Vagina (tissue), 2 donors: ENCODE measurements around the gene MDK. TPM values are rescaled to one million over a fixed set of nuclear protein-coding genes. Genes with fewer than 3 reads are reported as not detected.
A peak's percentile ranks its signal among the peaks of the same experiment; 100 is the strongest.

ENCODE experiments used
- DNase-seq, 2 donors: peaks; one replicate each; pipeline ENCODE4 v3.0.0-alpha.2; 2017; ENCODE audit errors: extremely low spot score in 2 of 2
- H3K27ac ChIP-seq: fragments of 200-600 bp; sonication (generic); one replicate; pipeline ENCODE4 v1.5.1; 2019
- H3K27me3 ChIP-seq: fragments of 200-600 bp; sonication (generic); one replicate; pipeline ENCODE4 v1.5.1; 2019
- H3K36me3 ChIP-seq, 2 donors: fragments of 200-600 bp; sonication (generic); one replicate each; pipeline ENCODE4 v1.5.1; 2017 to 2019
- H3K4me1 ChIP-seq: fragments of 200-600 bp; sonication (generic); one replicate; pipeline ENCODE4 v1.5.1; 2019
- H3K4me3 ChIP-seq, 2 donors: fragments of 200-600 bp; sonication (generic); 1 replicate in 1 of 2; 2 replicates in 1 of 2; pipeline ENCODE4 v1.5.1; 2016 to 2019
- H3K9me3 ChIP-seq: fragments of 200-600 bp; sonication (generic); one replicate; pipeline ENCODE4 v1.5.1; 2019
- POLR2A ChIP-seq, 2 donors: fragments of 450-650 bp; IDR thresholded peaks; one replicate each; pipeline ENCODE4 v1.6.1; 2017; ENCODE audit warnings: antibody characterized with exemption in 2 of 2, mild to moderate bottlenecking in 2 of 2, moderate library complexity in 2 of 2
- POLR2AphosphoS5 ChIP-seq, 2 donors: sonication (generic); formaldehyde crosslinking; IDR thresholded peaks; one replicate each; pipeline ENCODE4 v1.9.0; 2017; ENCODE audit warnings: antibody characterized with exemption in 2 of 2, mild to moderate bottlenecking in 2 of 2, low read depth in 1 of 2; ENCODE audit not compliant: insufficient read depth in 1 of 2
- intact Hi-C: fragments of 100-400 bp; cut with DNase I; formaldehyde crosslinking; loops from one replicate; pipeline ENCODE4 v1.15.1; 2023
- total RNA-seq: library from RNA; depleted of rRNA; stranded (reverse); fragments of >200 nt; gene quantifications from one replicate; pipeline ENCODE4 v1.2.3, GENCODE V29; 2016
- TF ChIP-seq, protein P1 (sequence below), 3 experiments: fragments of 450-650 bp in 2 of 3; fragments of 200-600 bp in 1 of 3; sonication (generic) in 1 of 3; IDR thresholded peaks; one replicate each; pipeline ENCODE4 v1.5.1; 2017 to 2019; ENCODE audit warnings: antibody characterized with exemption in 3 of 3, mild to moderate bottlenecking in 2 of 3, moderate library complexity in 2 of 3

The MDK gene
- total RNA-seq, 1 donor from 2014 or later: 142 TPM

GRCh38 chr11:46390331-46391171 is 9.1 kb downstream of the MDK start:
- intact Hi-C loops: loop anchor here (5.0 kb wide), 1 partner anchor 152 kb away; no protein-coding TSS in a partner anchor
- Histone ChIP-seq H3K4me3 (no peak overlapping the region), H3K9me3 (no peaks in the 10 kb centered on the region), H3K36me3 (no peaks in the 10 kb centered on the region), H3K27me3 (peaks cover 13% of the 10 kb centered on the region), H3K4me1 (peaks cover 38% of the 10 kb centered on the region), H3K27ac (no peak overlapping the region)
- no peak for DNase-seq
- no peak for TF ChIP-seq POLR2AphosphoS5 (IDR thresholded peaks at IDR 0.05; ENCODE audit: insufficient read depth in 1 of 2, low read depth in 1 of 2)
- TF ChIP-seq POLR2A (IDR thresholded peaks at IDR 0.05): no peak
- TF ChIP-seq, protein P1, sequence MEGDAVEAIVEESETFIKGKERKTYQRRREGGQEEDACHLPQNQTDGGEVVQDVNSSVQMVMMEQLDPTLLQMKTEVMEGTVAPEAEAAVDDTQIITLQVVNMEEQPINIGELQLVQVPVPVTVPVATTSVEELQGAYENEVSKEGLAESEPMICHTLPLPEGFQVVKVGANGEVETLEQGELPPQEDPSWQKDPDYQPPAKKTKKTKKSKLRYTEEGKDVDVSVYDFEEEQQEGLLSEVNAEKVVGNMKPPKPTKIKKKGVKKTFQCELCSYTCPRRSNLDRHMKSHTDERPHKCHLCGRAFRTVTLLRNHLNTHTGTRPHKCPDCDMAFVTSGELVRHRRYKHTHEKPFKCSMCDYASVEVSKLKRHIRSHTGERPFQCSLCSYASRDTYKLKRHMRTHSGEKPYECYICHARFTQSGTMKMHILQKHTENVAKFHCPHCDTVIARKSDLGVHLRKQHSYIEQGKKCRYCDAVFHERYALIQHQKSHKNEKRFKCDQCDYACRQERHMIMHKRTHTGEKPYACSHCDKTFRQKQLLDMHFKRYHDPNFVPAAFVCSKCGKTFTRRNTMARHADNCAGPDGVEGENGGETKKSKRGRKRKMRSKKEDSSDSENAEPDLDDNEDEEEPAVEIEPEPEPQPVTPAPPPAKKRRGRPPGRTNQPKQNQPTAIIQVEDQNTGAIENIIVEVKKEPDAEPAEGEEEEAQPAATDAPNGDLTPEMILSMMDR (IDR thresholded peaks at IDR 0.05): no peak

- H3K9me3 ChIP-seq: no peaks in the 10 kb centered on the region
- H3K27me3 ChIP-seq: peaks cover 13% of the 10 kb centered on the region
- peaks cover 38% of the 10 kb centered on the region for H3K4me1 ChIP-seq
- H3K36me3 ChIP-seq: no peaks in the 10 kb centered on the region
- H3K4me3 ChIP-seq: peak overlapping the region in 1 of 2 donors; percentile 22
- no peak overlapping the region for H3K27ac ChIP-seq
- DNase-seq: no peak
- TF ChIP-seq, protein P1 (IDR thresholded peaks at IDR 0.05): no peak
- no peak for TF ChIP-seq POLR2A (IDR thresholded peaks at IDR 0.05)
- TF ChIP-seq POLR2AphosphoS5 (IDR thresholded peaks at IDR 0.05; ENCODE audit: insufficient read depth in 1 of 2, low read depth in 1 of 2): no peak
- intact Hi-C loops: loop anchor here (5.0 kb wide), 1 partner anchor 151 kb away; no protein-coding TSS in a partner anchor
Observed at GRCh38 chr11:46391186-46391577, 9.7 kb downstream of the MDK start.

DNA sequence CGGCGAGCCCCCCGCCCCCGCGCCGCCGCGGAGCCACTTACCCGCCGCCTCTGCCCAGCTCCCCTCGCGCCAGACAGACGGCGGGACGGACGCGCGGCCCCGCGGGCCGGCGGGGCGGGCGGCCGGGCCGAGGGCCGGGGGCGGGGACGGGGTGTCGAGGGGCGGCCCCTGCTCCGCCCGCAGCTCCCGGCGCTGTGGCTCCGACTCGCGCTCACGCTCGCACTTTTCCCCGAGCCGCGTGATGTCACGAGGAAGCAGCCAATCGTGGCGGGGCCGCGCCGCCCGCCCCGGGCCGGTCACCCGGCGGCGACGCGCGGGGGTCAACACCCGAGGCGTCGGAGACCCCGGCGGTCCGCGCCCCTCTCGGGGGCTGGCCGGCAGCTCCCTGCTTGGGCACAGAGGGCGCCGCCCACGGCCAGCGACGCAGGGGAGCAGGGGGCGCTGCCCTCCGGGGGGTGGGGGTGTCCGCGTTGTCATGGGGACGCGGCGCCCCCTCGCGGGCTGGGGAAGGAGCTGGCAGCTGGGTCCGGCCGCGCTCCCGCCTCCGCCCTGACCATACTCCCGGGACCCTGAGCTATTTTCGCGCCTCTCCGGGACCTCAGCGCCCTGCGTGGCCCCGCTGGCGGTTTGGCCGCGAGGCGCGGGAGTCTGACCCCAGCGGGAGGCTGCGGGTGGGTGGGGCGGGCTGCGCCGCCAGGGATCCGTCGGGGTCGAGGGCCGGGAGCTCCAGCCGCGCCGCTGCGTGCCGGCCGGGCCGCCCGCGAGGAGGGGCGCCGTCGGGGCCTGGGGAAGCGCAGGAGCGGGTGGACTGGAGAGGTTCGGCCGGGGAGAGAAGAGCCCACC is 10.3 kb downstream of the MDK start, which contains the start of gene CHRM4:
Gene CHRM4 (minus strand): TSS at position 199 of the 843 bp plus-strand sequence. CDS start 5,219 bp downstream, outside the sequence.
- intact Hi-C loops: loop anchor here (5.0 kb wide), 1 partner anchor 151 kb away; no protein-coding TSS in a partner anchor
- Histone ChIP-seq H3K36me3 (peaks cover 0 to 4% of the 10 kb centered on the region in 2 donors), H3K27ac (no peak within 1 kb of the TSS), H3K4me3 (peak within 1 kb of the TSS; percentile 22 to 31), H3K4me1 (peaks cover 38% of the 10 kb centered on the region), H3K27me3 (peaks cover 13% of the 10 kb centered on the region), H3K9me3 (no peaks in the 10 kb centered on the region)
- TF ChIP-seq, protein P1 (IDR thresholded peaks at IDR 0.05): no peak
- no peak for TF ChIP-seq POLR2A (IDR thresholded peaks at IDR 0.05)
- TF ChIP-seq POLR2AphosphoS5 (IDR thresholded peaks at IDR 0.05; ENCODE audit: insufficient read depth in 1 of 2, low read depth in 1 of 2): no peak
- DNase-seq: no peak

- DNase-seq: no peak
- Histone ChIP-seq H3K9me3 (no peaks in the 10 kb centered on the region), H3K4me3 (peak overlapping the region; percentile 22 to 31), H3K36me3 (peaks cover 0 to 13% of the 10 kb centered on the region in 2 donors), H3K27ac (no peak overlapping the region), H3K4me1 (peaks cover 38% of the 10 kb centered on the region), H3K27me3 (peaks cover 13% of the 10 kb centered on the region)
- intact Hi-C loops: loop anchor here (5.0 kb wide), 1 partner anchor 150 kb away; no protein-coding TSS in a partner anchor
- peak in 1 of 2 donors; percentile 40 for TF ChIP-seq POLR2AphosphoS5 (IDR thresholded peaks at IDR 0.05; ENCODE audit: insufficient read depth in 1 of 2, low read depth in 1 of 2)
- no peak for TF ChIP-seq POLR2A (IDR thresholded peaks at IDR 0.05)
Observed at GRCh38 chr11:46392421-46393230, 11.2 kb downstream of the MDK start.
